Amniotic stem cell (primary cell): Measurements from ENCODE around the gene AK1.
A peak's percentile ranks its signal among the peaks of the same experiment; 100 is the strongest.
"Not testable (repeated sequence)": the region's sequence is repeated elsewhere in the genome, so short reads cannot be mapped to it uniquely, and the experiment has no call there.

Experiments used
- DNase-seq: peaks from one replicate; lab custom pipeline; 2025; lab: John Stamatoyannopoulos, UW

The AK1 gene

DNA sequence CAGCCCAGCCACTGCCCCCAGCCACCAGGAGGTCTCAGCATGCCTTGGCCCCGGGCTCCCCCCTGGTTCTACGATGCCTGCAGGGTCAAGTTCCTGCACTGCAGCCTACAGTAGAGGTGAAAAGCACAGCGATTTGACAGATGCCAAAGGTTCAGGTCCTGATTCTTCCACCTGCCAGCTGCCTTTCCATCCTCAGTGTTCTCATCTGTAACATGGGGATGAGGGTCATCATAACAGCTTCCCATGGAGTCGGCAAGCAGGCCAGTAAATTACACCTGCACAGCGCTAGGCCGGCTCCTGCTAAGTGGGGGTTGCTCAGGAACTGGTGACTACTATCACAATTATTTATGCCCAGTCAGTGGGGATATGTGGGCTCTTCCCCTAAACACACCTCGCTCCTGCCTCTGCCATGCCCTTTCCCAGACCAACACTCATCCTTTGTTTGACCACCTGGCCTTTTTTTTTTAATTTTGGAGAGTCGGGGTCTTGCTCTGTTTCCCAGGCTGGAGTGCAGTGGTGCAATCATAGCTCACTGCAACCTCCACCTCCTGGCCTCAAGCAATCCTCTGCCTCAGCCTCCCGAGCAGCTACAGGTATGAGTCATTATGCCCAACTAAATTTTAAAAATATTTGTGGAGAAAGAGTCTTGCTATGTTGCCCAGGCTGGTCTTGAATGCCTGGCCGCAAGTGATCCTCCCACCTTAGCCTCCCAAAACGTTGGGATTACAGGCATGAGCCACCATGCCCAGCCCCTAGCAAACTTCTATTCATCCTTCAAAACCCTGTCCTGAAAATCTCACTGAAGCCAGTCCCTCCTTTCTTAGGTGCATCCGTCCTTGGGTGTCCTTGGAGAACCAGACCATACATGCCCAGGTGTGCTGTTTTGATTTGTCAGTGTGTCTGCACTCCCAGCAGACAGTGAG lies 29.4 kb downstream of the AK1 start:
- DNase-seq, result no peak

DNA sequence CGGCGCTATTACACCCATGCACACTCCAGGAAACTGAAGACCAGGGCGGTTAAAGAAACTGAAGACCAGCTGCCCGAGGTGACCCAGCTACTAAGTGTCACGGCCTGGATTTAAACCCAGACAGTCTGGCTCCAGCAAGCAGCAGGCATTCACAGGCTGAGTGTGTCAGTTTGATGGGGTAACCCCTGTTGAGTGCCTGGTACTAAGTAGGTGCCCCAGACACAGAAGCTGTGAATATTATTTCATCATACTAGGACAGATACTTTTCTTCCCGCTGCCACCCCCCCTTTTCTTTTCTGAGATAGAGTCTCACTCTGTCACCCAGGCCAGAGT lies 30.3 kb downstream of the AK1 start:
- no peak for DNase-seq

DNA sequence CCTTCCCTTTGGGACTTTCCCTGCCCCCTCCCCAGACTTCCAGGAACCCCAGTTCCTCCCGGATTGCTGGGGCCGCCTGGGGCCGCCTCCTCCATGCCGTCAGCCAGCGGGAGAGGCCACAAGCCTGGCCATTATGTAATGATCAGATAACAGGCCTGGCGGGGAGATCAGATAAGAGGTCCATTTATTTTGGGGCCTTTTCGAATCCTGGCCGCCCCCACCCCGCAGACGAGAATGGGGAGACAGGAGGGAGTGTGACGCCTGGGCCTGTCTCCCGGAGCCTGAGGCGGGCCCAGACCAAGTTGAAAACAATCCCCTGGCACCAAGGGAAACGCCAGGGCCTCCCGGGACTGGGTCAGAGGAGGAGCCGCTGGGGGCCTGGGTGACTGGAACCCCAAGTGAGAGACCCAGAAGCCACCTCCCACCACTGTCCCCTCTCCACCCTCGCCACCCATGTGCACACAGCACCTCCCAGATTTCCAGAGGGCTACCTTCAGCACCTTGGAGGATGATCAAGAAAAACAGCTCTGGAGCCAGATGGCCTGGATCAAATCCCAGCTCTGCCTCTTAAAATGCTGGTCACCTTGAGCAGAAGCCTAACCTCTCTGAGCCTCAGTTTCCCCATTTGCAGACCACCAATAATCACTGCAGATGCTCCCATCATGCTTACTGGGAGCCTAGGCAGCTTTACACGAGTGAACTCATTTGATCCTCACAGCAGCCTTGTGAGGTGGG lies 30.9 kb downstream of the AK1 start:
- no peak for DNase-seq

DNA sequence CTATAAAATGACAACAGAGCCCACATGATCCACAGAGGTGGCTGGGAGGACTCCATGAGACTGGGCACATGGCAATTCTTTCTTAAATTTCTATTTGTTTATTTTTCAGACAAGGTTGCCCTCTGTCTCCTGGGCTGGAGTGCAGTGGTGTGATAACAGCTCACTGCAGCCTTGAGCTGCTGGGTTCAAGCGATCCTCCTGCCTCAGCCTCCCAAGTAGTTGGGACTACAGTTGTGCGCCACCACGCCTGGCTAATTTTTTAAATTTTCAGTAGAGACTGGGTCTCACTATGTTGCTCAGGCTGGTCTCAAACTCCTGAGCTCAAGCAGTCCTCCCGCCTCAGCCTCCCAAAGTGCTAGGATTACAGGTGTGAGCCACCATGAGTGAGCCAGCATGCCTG lies 31.9 kb downstream of the AK1 start:
- DNase-seq, result not testable (repeated sequence)

DNA sequence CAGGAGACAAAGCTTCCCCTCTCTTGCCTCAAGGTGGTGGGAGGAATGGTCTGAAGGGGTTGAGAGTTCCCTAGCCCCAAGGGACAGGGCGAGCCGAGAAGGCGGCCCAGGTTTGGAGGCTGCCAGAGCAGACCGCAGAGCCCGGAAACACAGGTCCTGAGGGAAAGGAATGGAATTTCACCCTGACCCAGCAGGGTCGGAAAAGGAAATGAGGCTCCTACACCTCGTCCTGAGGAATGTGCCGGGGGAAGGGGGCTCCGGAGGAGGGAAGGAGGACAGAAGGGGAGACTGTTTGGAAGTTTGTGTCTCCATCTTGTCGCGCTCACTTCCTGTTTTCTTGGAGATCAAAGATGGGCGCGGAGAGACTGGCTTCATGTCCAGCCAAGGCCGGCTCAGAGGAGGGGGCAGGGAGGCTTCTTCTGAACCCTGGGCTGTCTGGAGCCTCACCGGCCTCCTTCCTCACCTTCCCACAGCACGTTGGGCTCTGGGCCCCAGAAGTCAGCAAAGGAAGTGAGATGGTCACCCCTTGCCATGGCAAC lies 32.6 kb downstream of the AK1 start:
- no peak for DNase-seq

DNA sequence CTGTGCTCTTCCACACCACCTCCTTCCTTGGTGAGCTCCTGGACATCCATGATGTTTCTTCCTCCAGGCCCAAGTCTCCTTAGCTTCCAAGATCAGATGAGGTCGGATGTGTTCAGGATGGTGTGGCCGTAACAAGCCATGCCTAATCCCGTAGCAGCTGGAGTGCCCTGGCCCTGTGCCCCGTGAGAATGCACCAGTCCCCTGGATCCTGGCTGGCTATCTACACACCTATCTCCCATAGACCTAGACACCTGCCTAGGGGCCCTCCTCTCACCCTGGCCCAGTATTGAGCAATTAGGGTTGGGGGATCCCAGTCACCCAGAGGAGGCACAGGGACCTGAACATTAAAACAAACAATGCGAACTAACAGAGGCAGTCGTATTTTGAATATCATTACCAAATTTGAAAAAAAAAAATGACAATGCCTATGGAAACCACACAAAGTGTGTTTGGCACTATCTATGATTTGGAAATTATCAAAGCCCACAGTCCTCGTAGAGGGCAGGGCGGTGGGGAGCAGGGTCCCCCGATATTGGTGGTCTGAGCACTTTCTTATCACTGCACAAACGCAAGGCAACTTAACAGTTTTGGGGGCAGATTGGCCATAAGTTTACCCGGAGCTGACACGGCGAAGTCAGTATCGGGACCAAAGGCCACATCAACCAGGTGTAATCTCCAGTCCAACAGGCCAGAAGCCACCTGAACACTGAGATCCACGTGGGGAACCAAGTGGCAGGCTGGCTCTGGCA lies 36.2 kb downstream of the AK1 start:
- no peak for DNase-seq

DNA sequence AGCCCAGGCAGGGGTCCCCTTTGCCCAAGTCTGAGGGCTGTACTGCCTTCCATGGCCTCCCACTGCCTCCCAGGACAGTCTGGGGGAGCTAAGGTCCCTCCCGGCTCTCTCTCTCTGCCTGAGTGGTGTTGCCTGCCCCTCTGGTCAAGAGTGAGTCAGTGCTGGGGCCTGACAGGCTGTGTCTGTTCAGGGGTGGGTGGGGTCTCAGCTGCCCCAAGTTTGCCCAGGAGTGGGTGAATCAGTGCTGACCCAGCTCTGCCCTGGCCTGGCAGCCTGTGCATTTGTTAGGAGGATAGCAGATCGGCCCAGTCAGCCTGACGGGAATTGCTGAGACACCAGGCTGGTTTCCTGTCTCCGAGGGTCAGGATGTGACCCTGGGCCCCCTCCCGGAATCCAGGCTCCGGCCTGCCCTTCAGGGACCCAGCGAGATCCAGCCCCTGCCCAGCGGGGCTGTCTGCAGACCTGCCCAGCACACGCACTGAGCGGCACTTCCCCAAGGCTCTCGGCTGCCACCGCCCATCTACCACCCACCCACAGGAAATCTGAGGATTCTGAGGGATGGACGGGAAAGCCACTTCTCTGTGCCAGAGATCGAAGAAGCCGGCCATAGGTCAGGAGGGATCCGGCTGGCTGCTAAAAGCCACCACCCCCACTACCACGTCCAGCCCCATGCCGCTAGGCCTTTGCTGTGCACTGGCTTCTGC lies 38.9 kb downstream of the AK1 start:
- DNase-seq, result peak; percentile 80

DNA sequence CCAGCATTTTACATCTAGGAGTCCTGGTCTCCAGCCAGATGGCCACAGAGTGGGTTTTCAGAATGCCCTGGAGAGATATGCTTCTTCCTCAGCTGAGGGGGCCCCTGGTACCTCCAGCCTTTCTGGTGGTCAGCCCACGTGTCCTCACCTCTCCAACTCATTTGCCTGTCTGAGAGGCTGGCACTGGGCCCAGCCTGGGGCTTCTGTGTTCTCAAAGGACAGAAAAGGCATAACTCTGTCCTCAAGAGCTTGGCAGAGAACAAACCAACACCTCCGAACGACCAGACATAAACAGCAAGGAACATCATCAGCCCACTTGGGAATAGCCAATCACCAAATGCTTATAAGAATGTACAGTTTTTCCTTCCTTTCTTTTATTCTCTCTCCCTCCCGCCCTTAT lies 40.1 kb downstream of the AK1 start:
- DNase-seq, result no peak

DNA sequence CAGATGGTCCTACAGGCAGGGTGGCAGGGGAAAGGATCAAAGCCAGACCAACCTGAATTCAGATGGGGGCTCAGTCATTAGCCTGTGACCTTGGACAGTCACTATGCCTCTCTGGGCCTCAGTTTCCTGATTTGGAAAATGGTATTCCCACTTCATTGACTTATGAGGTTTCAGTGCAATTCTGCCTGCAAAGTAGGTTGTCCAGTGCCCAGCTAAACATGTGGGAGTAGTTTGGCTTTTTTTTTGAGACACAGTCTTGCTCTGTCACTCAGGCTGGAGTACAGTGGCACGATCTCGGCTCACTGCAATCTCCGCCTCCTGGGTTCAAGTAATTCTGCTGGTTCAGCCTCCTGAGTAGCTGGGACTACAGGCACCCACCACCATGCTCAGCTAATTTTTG lies 40.9 kb downstream of the AK1 start:
- not testable (repeated sequence) for DNase-seq

DNA sequence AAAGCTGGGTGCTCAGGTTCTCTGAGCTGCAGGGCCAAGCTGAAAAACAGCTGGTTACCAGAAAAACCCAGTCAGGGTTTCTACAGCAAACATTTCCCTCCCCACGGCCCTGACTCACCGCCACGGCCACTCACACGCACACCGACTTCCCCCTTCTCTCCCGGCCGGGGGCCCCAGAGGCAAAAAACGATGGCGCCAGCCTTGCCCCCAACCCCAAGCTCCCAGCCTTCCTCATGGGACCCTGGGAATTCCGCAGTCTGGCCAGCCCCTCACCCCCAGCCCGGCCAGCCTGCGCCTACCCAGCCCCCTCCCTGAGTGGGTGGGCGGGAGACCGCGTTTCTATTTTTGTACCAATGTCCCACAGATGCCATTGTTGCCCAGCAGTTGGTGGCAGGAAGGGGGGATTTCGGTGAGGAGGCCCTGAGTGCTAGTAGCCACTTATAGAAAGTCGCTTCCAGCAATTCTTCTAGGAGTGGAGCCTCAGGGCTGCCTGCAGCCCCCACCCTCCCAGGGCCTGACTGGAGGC lies 41.4 kb downstream of the AK1 start:
- DNase-seq, result peak; percentile 57

DNA sequence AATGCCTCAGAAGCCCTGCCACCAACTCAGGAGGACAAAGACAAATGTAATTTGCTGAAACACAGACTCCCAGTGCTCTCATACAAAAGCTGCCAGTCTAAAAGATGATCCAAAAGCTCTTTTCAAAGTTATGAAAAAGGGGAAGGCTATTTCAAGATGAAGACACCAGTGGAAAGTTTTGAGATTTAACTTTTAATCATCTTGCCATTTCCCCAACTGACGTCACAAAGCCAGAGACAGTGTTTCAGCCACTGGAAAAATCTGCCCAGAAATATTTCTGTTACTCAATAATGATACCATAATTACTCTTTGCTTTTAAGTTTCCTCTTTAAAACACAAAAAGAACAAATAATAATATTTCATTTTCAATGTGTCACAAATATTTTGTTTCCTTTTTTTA lies 43.9 kb downstream of the AK1 start:
- DNase-seq, result no peak

DNA sequence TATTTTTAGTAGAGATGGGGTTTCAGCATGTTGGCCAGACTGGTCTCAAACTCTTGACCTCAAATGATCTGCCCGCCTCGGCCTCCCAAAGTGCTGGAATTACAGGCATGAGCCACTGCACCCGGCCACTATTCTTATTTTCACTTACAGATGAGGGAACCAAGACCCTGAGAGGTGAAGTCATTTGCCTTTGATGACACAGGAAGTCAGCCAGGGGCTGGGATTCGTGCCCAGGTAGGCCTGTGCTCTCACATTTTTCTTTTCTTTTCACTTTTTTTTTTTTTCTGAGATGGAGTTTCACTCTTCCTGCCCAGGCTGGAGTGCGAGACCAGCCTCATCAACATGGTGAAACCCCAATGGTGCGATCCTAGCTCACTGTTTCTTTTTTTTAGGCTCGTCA lies 45.2 kb downstream of the AK1 start:
- no peak for DNase-seq

DNA sequence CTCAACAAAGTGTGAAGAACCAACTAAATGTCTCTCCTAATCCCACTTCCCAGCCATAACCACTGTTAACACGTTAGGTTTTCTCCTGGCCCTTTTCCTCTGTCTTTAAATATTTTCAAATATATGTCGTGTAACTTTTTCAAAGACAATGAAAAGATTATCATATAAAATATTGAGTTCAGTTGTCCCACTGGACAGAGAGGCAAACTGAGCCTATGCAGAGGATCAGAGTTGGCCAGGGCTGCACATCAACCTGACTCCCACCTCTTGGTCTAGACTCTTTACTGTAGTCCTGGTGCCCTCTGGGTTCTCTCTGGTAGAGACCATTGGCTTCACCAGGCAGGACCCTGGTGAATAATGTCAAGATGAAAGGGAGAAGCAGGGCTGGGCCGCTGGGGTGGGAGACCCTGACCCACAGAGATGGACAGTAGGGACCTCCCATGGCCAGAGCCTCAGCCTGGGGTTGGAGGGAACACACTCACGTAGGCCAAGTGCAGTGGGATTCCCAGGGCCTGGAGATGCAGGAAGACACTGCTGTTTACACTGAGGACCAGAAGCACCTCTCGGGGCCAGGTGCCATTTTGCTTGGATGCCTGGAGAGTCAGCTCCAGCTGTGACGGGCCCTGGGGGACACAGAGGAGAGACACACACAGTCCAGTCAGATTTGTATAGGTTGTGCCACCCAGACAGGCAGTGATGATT lies 48.1 kb downstream of the AK1 start:
- no peak for DNase-seq

DNA sequence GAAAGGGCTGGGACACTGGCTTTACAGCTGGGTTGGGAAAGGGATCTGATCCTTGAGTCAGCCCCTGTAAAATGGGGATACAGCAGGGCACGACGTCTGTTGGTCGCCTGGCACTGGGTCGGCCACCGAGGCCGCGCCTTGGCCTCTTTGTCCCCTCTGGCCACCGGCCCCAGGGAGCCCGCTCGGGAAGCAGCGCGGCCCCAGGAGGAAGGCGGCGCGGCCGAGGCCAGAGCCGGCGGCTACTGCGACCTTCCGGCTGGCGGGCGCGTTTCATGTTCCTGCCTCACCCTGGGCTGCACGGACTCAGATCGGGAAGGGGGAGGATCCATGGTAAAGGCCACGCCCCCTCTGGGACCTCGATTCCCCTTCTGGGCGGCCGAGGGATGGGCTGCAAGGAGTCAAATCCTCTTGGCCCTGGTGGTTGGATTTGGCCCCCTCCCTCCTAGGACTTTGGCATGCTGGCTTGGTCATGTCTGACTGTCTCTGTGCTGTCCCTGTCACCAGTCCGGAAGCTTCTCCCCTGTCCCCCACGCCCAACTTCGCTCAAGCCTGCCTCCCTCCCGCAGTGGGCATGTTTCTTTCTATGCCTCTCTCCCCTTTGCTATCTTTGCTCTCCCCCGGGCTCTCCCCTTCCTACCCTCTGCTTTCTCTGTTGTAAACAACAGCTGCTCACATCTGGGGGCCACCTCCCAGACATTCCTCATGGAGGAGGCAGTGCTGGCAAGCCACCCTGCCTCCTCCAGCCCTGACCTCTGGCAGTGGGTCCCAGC lies 49.0 kb downstream of the AK1 start:
- DNase-seq, result no peak

DNA sequence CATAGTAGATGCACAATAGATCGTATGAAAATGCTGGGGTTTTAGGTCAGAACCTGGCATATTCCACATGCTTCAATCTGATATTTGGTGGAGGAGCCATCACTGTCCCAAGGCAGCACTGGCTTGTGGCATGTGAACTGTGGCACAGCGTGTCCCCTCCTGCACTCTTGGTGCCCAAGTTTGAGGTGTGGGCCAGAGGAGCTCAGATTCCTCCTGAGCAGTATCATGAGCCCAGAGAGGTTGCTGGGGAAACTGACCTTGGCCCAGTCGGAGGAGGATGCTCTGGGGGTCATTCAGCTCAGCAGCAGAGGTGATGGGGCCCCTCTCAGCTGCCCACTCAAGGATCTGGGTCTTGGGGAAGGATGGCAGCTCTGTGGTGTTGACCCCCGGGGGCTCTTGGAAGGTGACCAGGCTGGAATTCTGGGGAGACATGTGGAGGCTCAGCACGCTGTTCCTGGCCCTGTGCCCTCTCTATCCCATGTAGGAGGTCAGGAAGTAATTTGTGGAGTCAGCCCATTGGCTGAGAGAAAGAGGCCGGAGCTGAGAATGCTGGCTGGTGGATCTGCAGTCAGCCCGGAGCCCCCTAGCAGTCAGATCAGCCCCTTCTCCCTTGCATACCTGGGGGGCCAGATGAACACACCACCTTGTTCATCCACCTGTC lies 51.1 kb downstream of the AK1 start:
- DNase-seq, result no peak

DNA sequence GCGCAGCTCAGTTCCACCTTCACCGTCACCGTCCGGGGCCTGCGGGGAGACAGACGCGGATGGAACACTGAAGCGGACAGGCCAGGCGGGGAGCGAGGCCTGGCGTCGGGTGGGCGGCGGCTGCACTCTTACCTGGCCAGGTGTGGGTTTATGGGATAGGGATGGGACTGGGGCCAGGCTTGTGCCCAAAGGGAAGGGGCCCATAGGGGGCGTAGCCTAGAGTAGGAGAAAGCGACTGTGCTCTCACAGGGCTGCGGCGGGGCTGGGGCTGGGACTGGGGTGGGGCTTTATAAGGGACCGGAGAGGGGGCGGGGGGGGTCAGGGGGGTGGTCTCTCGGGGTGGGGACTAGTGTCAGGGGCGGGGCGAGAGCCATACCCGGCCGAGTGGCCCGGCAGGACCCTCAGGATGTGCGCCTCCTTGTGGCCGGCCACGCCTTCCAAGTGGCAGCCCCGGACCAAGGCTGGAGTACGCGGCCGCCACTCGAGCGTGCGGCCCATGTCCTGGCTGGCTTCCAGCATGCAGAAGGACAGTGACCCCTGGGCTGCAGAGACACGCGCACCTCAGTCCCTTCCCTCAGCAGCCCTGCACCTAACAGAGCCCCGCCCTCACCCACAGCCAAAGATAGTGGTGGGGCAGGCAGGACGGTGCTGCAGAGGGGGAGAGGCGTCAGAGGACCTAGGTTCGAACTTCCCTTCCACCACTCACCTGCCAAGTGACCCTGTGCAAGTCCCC lies 52.0 kb downstream of the AK1 start:
- DNase-seq, result no peak

DNA sequence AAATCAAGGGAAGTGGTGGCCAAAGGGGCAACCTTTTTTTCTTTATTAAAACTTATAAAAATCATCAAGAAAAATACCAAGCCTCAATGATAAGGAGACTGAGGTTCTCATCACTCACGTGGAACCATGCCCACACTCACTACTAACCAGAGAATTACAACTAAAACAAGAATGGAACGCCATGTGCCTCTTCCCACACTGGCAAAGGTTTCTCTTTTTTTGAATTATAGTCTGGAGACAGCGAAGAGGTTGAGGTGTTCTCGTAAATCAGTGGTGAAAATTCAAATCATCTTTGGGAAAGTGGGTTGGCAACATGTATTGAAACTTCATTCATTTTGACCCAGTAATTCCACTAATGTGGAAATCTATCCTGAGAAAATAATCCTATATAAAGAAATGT lies 55.4 kb downstream of the AK1 start:
- no peak for DNase-seq

DNA sequence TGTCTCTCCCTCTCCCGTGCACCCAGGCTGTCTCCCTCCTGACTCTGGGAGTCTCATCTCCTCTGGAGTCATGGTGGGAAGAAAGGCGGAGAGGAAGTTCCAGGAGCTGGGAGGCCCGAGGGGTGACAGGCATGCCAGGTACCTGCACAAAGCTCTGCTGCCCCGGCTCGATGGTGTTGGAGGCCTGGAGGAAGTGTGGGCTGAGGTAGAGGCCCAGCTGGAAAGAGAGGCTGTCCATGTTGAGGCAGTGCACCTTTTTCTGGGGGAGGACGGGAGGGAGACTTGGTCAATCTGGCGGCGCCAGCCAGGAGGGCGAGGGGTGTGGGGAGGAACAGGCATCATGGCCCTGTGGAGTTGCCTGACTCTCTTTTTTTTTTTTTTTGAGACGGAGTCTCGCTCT lies 58.9 kb downstream of the AK1 start:
- DNase-seq, result no peak

DNA sequence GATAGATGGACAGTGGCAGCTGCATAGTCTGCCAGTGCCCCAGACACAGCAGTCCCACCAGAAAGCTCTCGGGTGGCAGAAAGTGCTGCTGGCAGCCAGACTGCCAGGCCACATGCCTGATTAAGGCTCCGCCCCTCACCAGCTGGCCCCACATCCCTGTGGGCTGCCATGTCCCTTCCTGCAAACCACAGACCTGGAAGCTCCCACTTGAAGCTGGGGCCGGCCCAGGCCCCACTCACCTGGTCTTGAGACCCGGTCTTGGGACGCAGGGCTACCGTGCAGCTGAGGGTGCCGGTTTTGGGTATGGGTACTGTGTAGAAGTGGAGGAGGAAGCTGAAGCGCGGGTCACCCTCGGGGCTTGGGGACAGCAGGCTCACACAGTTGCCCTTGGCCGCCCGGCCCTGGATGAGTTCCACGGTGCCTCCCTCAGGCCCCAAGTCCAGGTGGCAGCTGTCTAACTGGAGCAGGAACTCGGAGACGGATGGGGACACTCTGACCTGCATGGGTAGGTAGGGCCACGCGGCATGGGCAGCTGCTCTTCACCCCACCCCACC lies 59.5 kb downstream of the AK1 start:
- DNase-seq, result no peak
